Activated CD4-positive, alpha-beta memory T cell treated with anti-CD3 and anti-CD28 coated beads, Interleukin-2, amount 10 ng/mL, durations not matched to agents 7 days and 5 days (primary cell): ENCODE data around the gene MALT1. TPM values are rescaled to one million over a fixed set of nuclear protein-coding genes. Genes with fewer than 3 reads are reported as not detected.
A peak's percentile ranks its signal among the peaks of the same experiment; 100 is the strongest.

Experiments
- CTCF ChIA-PET: fragments of 350-600 bp; sonication (Branson Sonifier 250); formaldehyde crosslinking; loops from one replicate; lab custom pipeline; 2021; ENCODE audit warnings: antibody characterized with exemption, inconsistent platforms; lab: Charles Lee
- POLR2A ChIA-PET: fragments of 350-600 bp; sonication (Branson Sonifier 250); formaldehyde crosslinking; loops from one replicate; lab custom pipeline; 2021; ENCODE audit warnings: antibody characterized with exemption; lab: Charles Lee
- DNase-seq: peaks from one replicate; pipeline ENCODE4 v3.0.0-alpha.2; 2020
- H3K27ac Mint-ChIP-seq: one replicate; pipeline ENCODE4 v1.8.0; 2021; ENCODE audit warnings: mild to moderate bottlenecking, mixed read lengths
- H3K27me3 Mint-ChIP-seq: one replicate; pipeline ENCODE4 v1.8.0; 2021; ENCODE audit warnings: mixed read lengths
- H3K36me3 Mint-ChIP-seq: one replicate; pipeline ENCODE4 v1.8.0; 2021; ENCODE audit warnings: low read depth, mixed read lengths
- H3K4me1 Mint-ChIP-seq: one replicate; pipeline ENCODE4 v1.8.0; 2021; ENCODE audit warnings: mixed read lengths
- H3K4me3 Mint-ChIP-seq: one replicate; pipeline ENCODE4 v1.8.0; 2021; ENCODE audit warnings: mild to moderate bottlenecking, mixed read lengths
- H3K9me3 Mint-ChIP-seq: one replicate; pipeline ENCODE4 v1.8.0; 2021; ENCODE audit warnings: mixed read lengths
- total RNA-seq, 2 experiments: library from RNA; stranded (reverse); gene quantifications; one replicate each; pipeline ENCODE4 v1.2.3, GENCODE V29; 2021

MALT1 gene
- total RNA-seq, 2 experiments from 2014 or later, result 41.0 to 43.0 TPM

DNA sequence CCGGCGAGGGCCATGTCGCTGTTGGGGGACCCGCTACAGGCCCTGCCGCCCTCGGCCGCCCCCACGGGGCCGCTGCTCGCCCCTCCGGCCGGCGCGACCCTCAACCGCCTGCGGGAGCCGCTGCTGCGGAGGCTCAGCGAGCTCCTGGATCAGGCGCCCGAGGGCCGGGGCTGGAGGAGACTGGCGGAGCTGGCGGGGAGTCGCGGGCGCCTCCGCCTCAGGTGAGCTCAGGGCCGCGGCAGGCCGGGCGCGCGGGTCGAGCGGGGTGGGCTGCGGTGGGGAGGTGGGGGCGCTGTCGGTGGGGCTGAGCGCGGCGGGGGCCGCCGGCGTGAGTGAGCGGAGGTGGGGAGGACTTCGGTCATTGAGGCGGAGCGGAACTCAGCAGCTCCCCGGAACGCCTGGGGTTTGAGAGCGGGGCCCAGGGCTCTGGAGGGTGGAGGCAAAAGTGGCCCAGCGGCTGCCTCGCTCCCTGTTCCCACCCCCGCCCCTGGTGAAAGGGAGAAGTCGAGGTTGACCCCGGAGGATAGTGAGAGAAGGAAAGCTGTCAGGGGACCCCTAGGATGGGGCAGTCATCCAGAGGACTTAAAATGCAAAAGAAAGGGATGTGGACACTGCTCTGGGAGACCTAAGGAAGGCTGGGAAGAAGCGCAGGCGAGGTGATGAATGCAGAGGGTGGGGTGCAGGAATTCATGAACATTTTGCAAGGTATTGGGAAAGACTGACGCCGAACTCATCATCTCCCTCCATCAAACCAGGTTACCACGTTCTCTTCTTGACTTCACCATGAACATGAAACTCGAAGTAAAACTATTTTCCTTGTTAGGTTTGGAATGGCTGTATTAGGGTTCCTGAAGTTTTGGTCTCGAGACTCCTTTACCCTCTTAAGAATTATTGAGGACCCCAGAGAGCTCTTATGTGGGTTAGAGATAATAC, 633 bp downstream of the MALT1 start:
- peaks cover 31% of the 10 kb centered on the region for H3K36me3 Mint-ChIP-seq
- H3K27me3 Mint-ChIP-seq, result no peaks in the 10 kb centered on the region
- peaks cover 62% of the 10 kb centered on the region for H3K4me1 Mint-ChIP-seq
- peak; percentile 59 for DNase-seq
- CTCF ChIA-PET, result interaction anchor here (0.6 to 3.6 kb wide), 17 partner anchors 10 to 271 kb away, joined by 3 to 27 read pairs (median 6); no protein-coding TSS in a partner anchor
- H3K27ac Mint-ChIP-seq, result peak overlapping the region; percentile 93
- POLR2A ChIA-PET, result interaction anchor here (0.7 to 5.3 kb wide), 29 partner anchors 8 to 471 kb away, joined by 3 to 97 read pairs (median 6); no protein-coding TSS in a partner anchor
- H3K4me3 Mint-ChIP-seq, result peak overlapping the region; percentile 92
- no peaks in the 10 kb centered on the region for H3K9me3 Mint-ChIP-seq

DNA sequence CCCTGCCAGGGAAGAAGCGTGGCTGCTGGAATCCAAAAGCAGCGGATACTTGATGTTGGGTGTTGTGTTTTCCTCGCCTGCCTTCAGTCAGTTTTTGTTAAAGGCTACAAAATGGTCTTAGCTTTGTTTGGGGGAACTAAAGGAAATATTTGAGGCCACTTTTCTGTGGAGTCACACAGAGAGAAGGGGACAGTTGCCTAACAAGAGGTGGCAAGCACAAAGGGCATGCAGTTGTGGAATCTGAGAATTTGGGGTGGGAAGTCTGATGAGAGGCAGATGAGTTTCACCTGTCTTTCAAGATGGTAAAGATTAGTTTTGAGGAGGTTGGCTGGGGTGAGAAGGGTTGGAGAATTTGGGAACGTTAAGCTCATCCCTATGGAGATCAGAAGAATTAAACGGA, 2.9 kb downstream of the MALT1 start:
- ChIA-PET CTCF (interaction anchor here (1.2 to 1.8 kb wide), 3 partner anchors 19 to 144 kb away, joined by 3 to 5 read pairs (median 4); no protein-coding TSS in a partner anchor), POLR2A (interaction anchor here (0.9 to 5.3 kb wide), 4 partner anchors 9 to 16 kb away, joined by 3 to 63 read pairs (median 20); no protein-coding TSS in a partner anchor)
- H3K4me1 Mint-ChIP-seq, result peaks cover 59% of the 10 kb centered on the region
- H3K4me3 Mint-ChIP-seq, result no peak overlapping the region
- H3K9me3 Mint-ChIP-seq, result no peaks in the 10 kb centered on the region
- no peak for DNase-seq
- no peak overlapping the region for H3K27ac Mint-ChIP-seq
- H3K36me3 Mint-ChIP-seq, result peaks cover 40% of the 10 kb centered on the region
- no peaks in the 10 kb centered on the region for H3K27me3 Mint-ChIP-seq

DNA sequence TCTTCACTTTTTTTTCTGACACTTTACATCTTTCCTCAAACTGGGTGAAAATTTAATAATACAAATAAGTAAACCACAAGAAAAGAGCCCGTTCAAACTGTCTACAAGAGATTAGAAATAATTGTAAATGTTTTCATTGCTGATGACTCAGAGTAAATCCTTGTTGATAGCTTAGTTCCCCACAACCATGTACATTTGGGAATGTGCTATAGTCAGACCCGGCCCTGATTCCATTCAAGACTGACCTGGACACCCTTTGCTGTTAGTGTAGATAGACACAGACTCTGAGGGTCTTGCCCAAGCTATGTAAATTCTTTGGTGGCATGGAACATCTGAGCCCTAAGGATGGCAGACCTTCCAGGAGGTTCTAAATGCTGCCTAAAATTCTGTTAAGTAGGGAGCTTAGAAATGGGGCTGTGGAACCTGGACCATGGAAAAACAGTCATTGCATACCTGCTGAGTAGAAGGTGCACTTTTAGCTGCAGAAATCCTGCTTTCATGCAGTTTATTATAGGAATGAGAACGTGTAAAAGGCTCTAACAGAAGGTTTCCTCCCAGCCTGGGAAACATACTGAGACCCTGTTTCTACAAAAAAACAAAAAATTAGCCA, 3.7 kb downstream of the MALT1 start:
- H3K36me3 Mint-ChIP-seq, result peaks cover 40% of the 10 kb centered on the region
- H3K9me3 Mint-ChIP-seq, result no peaks in the 10 kb centered on the region
- no peak overlapping the region for H3K27ac Mint-ChIP-seq
- POLR2A ChIA-PET, result interaction anchor here (0.9 to 4.9 kb wide), 4 partner anchors 8 to 17 kb away, joined by 3 to 37 read pairs (median 4); no protein-coding TSS in a partner anchor
- no peak overlapping the region for H3K4me3 Mint-ChIP-seq
- peaks cover 51% of the 10 kb centered on the region for H3K4me1 Mint-ChIP-seq
- no peaks in the 10 kb centered on the region for H3K27me3 Mint-ChIP-seq
- DNase-seq, result no peak
- CTCF ChIA-PET, result interaction anchor here (1.2 to 1.8 kb wide), 2 partner anchors 18 to 145 kb away, joined by 3 to 4 read pairs; no protein-coding TSS in a partner anchor

DNA sequence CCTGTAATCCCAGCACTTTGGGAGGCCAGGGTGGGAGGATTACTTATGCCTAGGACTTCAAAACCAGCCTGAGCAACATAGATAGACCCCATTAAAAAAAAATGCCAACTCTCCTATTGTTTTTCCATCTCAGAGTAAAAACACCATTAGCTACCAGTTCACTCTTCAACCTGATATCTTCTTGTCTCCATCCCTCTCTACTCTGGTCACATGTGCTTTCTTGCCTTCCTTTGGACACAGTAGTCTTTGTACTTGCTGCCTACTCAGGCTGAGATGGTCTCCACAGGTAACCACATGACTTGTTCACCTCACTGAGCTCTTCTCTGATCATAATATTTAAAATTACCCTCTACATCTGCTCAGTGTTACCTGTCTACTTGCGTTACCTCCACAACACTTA, 5.0 kb downstream of the MALT1 start:
- no peak overlapping the region for H3K4me3 Mint-ChIP-seq
- ChIA-PET POLR2A (no interaction called here), CTCF (interaction anchor here (0.6 kb wide), 1 partner anchor 65 kb away, joined by 3 read pairs; no protein-coding TSS in a partner anchor)
- H3K27me3 Mint-ChIP-seq, result no peaks in the 10 kb centered on the region
- H3K4me1 Mint-ChIP-seq, result peaks cover 42% of the 10 kb centered on the region
- H3K36me3 Mint-ChIP-seq, result peaks cover 47% of the 10 kb centered on the region
- DNase-seq, result no peak
- no peak overlapping the region for H3K27ac Mint-ChIP-seq
- H3K9me3 Mint-ChIP-seq, result no peaks in the 10 kb centered on the region

DNA sequence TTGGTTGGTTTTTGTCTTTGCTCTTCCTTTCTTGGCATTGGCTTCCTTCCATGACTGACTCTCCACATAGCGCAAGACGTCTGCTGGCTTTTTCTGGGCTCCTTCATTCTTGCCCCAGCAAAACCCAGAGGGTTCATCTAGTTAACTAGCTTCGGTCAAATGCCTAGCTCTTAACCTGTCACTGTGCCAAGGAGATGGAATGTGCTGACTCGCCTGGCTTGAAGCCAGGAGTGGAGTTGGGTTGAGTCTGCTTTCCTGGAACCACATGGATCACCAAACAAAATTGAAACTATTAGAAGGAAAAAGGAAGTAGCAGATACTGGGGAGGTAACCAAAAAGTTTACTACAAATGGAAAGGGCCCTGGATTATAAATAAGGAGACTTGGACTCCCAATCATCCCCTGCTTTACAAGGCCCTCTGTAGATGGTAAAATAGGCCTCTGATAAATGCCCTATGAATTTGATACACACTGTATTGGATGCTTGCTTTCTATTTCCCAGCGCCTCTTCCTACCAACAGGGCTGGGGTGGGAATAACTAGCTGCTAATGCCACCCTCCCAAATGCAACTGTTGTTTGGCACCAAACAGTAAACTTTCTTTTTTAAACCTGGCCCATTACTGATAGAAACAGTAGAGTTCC, 11.3 kb downstream of the MALT1 start:
- Mint-ChIP-seq H3K9me3 (no peaks in the 10 kb centered on the region), H3K27me3 (no peaks in the 10 kb centered on the region), H3K36me3 (peaks cover 65% of the 10 kb centered on the region), H3K4me3 (no peak overlapping the region), H3K4me1 (peaks cover 22% of the 10 kb centered on the region), H3K27ac (no peak overlapping the region)
- no peak for DNase-seq
- POLR2A ChIA-PET, result interaction anchor here (1.8 to 4.7 kb wide), 2 partner anchors 10 kb away, joined by 7 to 37 read pairs; partner anchors contain the start of gene MALT1
- CTCF ChIA-PET, result interaction anchor here (0.8 to 2.4 kb wide), 4 partner anchors 10 to 153 kb away, joined by 3 to 8 read pairs (median 3); no protein-coding TSS in a partner anchor

DNA sequence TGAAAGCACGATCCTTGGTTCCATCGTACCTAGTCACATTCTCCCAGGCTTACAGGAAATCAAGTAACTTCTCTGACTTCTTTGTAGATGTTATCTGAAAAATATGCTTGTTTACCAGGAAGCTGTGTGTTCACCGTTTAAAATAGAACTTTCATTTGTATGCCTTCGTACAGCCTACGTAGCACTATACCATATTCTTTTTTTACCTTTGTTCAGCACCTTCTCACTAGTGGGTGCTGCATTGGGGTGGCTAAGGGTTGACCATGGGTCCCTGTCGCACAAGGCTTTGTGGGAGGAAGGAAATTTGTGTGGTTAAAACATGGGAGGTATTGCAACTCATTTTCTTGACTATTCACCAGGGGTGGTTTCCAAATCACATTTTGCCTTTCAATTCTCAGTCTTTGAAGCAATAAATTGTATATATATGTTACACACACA, 16.6 kb downstream of the MALT1 start:
- ChIA-PET CTCF (interaction anchor here (2.1 kb wide), 1 partner anchor 16 kb away, joined by 12 read pairs; the partner anchor contains the start of gene MALT1), POLR2A (interaction anchor here (1.2 to 5.2 kb wide), 8 partner anchors 8 to 146 kb away, joined by 3 to 63 read pairs (median 4); partner anchors contain the start of gene MALT1)
- H3K27me3 Mint-ChIP-seq, result no peaks in the 10 kb centered on the region
- H3K27ac Mint-ChIP-seq, result peak overlapping the region; percentile 92
- peaks cover 52% of the 10 kb centered on the region for H3K4me1 Mint-ChIP-seq
- peaks cover 66% of the 10 kb centered on the region for H3K36me3 Mint-ChIP-seq
- H3K4me3 Mint-ChIP-seq, result peak overlapping the region; percentile 65
- H3K9me3 Mint-ChIP-seq, result peaks cover 7% of the 10 kb centered on the region
- peak; percentile 69 for DNase-seq

DNA sequence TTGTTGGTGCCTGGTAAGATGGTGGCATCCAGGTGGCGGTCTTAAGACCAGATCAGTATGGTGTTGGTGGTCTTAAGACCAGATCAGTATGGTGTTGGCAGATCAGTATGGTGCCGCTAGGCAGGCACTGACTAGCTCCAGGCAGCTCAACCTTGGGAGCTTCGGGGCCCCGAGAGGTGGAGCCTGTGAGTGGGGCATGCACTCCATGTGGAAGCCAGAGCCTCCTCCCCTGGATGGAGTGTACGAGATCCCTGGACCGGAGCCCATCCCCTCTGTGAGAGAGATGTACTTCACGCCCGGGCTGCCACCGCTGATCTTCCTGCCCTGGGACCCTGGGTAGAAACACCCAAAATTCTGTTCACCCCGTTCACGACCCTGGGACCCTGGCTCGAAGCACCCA, 19.0 kb downstream of the MALT1 start:
- peaks cover 60% of the 10 kb centered on the region for H3K36me3 Mint-ChIP-seq
- no peak overlapping the region for H3K4me3 Mint-ChIP-seq
- ChIA-PET CTCF (interaction anchor here (1.1 kb wide), 1 partner anchor 19 kb away, joined by 4 read pairs; the partner anchor contains the start of gene MALT1), POLR2A (interaction anchor here (1.0 to 5.2 kb wide), 3 partner anchors 9 to 19 kb away, joined by 3 to 63 read pairs (median 32); partner anchors contain the start of gene MALT1)
- peaks cover 7% of the 10 kb centered on the region for H3K9me3 Mint-ChIP-seq
- no peak overlapping the region for H3K27ac Mint-ChIP-seq
- DNase-seq, result no peak
- H3K4me1 Mint-ChIP-seq, result peaks cover 71% of the 10 kb centered on the region
- no peaks in the 10 kb centered on the region for H3K27me3 Mint-ChIP-seq

DNA sequence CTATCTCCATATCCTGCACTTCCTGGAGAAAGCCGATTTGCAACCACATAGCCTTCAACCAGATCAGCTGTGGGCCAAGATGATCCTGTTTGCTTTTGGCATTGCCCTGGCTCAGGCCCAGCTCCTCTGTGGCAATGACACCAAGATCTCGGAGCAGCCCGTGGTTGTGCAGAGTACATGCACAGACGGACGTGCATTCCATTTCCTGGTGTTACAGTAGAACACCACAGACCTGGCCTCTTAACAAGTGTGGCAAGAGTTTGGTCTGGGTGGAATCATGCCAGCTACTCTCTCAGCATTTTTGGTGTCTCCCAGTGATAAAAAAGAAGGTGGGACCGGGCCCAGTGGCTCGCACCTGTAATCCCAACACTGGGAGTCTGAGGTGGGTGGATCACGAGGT, 20.0 kb downstream of the MALT1 start:
- peaks cover 60% of the 10 kb centered on the region for H3K36me3 Mint-ChIP-seq
- peaks cover 77% of the 10 kb centered on the region for H3K4me1 Mint-ChIP-seq
- peaks cover 7% of the 10 kb centered on the region for H3K9me3 Mint-ChIP-seq
- no peaks in the 10 kb centered on the region for H3K27me3 Mint-ChIP-seq
- H3K27ac Mint-ChIP-seq, result no peak overlapping the region
- no peak overlapping the region for H3K4me3 Mint-ChIP-seq
- no peak for DNase-seq
- ChIA-PET CTCF (interaction anchor here (1.2 to 2.7 kb wide), 3 partner anchors 18 to 73 kb away, joined by 3 to 8 read pairs (median 8); no protein-coding TSS in a partner anchor), POLR2A (interaction anchor here (1.4 to 3.1 kb wide), 2 partner anchors 10 to 20 kb away, joined by 3 to 32 read pairs; partner anchors contain the start of gene MALT1)

DNA sequence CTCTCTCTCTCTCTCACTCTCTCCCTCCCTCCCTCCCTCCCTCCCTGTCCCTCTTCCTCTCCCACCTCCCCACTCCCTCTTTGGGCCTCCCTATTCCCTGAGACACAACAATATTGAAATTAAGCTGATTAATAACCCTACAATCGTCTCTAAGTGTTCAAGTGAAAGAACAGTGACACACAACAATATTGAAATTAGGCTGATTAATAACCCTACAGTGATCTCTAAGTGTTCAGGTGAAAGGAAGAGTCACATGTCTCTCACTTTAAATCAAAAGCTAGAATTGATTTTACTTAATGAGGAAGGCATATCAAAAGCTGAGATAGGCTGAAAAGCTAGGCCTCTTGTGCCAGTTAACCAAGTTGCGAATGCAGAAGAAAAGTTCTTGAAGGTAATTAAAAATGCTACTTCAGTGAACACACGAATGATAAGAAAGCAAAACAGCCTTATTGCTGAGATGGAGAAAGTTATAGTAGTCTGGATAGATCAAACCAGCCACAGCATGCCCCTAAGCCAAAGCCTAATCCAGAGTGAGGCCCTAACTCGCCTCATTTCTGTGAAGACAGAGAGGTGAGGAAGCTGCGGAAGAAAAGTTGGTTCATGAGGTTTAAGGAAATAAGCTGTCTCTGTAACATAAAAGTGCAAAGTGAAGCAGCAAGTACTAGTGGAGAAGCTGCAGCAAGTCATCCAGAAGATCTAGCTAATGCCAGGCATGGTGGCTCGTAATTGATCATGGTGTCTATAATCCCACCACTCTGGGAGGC, 21.3 kb downstream of the MALT1 start:
- CTCF ChIA-PET, result interaction anchor here (1.2 to 2.7 kb wide), 4 partner anchors 18 to 76 kb away, joined by 3 to 8 read pairs (median 6); no protein-coding TSS in a partner anchor
- no peak overlapping the region for H3K4me3 Mint-ChIP-seq
- no peak for DNase-seq

DNA sequence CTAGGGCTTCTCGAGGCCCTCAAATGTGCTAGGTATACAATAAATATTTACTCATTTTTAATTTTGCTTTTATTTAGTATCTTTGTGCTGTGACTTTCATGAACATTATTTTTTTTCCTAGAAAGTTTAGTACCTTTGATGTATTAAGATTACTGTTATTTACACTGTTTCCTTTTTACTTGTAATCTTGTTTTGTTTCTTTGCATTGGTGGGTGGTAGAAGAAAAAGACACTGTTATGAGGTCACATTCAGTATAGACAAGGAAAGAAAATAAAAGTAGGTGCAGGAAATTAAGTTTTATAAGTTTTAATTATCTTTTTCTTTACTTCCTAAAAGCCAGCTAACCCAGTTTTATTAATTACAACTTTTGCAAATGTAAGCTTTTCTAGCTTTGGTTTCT, 23.0 kb downstream of the MALT1 start:
- Mint-ChIP-seq H3K4me3 (no peak overlapping the region), H3K27me3 (no peaks in the 10 kb centered on the region), H3K4me1 (peaks cover 70% of the 10 kb centered on the region), H3K36me3 (peaks cover 53% of the 10 kb centered on the region), H3K9me3 (peaks cover 5% of the 10 kb centered on the region), H3K27ac (no peak overlapping the region)
- ChIA-PET CTCF (no interaction called here), POLR2A (interaction anchor here (2.6 kb wide), 1 partner anchor 23 kb away, joined by 12 read pairs; the partner anchor contains the start of gene MALT1)
- no peak for DNase-seq

More for the DNA sequence above, 21.3 kb downstream of the MALT1 start:
- peak overlapping the region; percentile 70 for H3K27ac Mint-ChIP-seq
- no peaks in the 10 kb centered on the region for H3K27me3 Mint-ChIP-seq
- H3K4me1 Mint-ChIP-seq, result peaks cover 79% of the 10 kb centered on the region
- H3K9me3 Mint-ChIP-seq, result peaks cover 7% of the 10 kb centered on the region
- POLR2A ChIA-PET, result interaction anchor here (1.4 to 3.1 kb wide), 3 partner anchors 9 to 21 kb away, joined by 3 to 32 read pairs (median 7); partner anchors contain the start of gene MALT1
- H3K36me3 Mint-ChIP-seq, result peaks cover 58% of the 10 kb centered on the region
